Activated B cell treated with CpG ODN at 0.5 μM for 24 hours (primary cell): ENCODE results near the gene IFT80. TPM values are rescaled to one million over a fixed set of nuclear protein-coding genes. Genes with fewer than 3 reads are reported as not detected.

Experiments used
- ATAC-seq: fragments of 200-7000 bp; cut with Tn5 transposase; one replicate; pipeline ENCODE4 v1.10.0; 2021; ENCODE audit warnings: low read depth, mild to moderate bottlenecking, moderate library complexity
- CTCF ChIA-PET: fragments of 350-600 bp; sonication (Branson Sonifier 250); formaldehyde crosslinking; loops from one replicate; lab custom pipeline; 2021; ENCODE audit warnings: antibody characterized with exemption; lab: Charles Lee
- POLR2A ChIA-PET: fragments of 350-600 bp; sonication (Branson Sonifier 250); formaldehyde crosslinking; loops from one replicate; lab custom pipeline; 2021; ENCODE audit warnings: antibody characterized with exemption; lab: Charles Lee
- DNase-seq: peaks from one replicate; pipeline ENCODE4 v3.0.0; 2022
- H3K27ac Mint-ChIP-seq: one replicate; pipeline ENCODE4 v1.8.0; 2020; ENCODE audit warnings: mixed read lengths
- H3K27me3 Mint-ChIP-seq: one replicate; pipeline ENCODE4 v1.8.0; 2021; ENCODE audit warnings: mixed read lengths
- H3K36me3 Mint-ChIP-seq: one replicate; pipeline ENCODE4 v1.8.0; 2021; ENCODE audit warnings: low read depth, mixed read lengths
- H3K4me1 Mint-ChIP-seq: one replicate; pipeline ENCODE4 v1.8.0; 2021; ENCODE audit warnings: mixed read lengths
- H3K4me3 Mint-ChIP-seq: one replicate; pipeline ENCODE4 v1.8.0; 2020; ENCODE audit warnings: mild to moderate bottlenecking, mixed read lengths
- H3K9me3 Mint-ChIP-seq: one replicate; pipeline ENCODE4 v1.8.0; 2020; ENCODE audit warnings: mixed read lengths
- intact Hi-C: fragments of 100-400 bp; cut with micrococcal nuclease; formaldehyde crosslinking; loops from one replicate; pipeline ENCODE4 v1.15.1; 2024
- total RNA-seq: library from RNA; stranded (reverse); gene quantifications from 2 replicates; pipeline ENCODE4 v1.2.3, GENCODE V29; 2022
- TF ChIP-seq, protein P1 (sequence below): fragments of 200-600 bp; IDR thresholded peaks from one replicate; pipeline ENCODE4 v1.8.0; 2022; ENCODE audit warnings: antibody characterized with exemption, mild to moderate bottlenecking

The IFT80 gene
- total RNA-seq, 1 donor from 2014 or later: 26.7 TPM

DNA sequence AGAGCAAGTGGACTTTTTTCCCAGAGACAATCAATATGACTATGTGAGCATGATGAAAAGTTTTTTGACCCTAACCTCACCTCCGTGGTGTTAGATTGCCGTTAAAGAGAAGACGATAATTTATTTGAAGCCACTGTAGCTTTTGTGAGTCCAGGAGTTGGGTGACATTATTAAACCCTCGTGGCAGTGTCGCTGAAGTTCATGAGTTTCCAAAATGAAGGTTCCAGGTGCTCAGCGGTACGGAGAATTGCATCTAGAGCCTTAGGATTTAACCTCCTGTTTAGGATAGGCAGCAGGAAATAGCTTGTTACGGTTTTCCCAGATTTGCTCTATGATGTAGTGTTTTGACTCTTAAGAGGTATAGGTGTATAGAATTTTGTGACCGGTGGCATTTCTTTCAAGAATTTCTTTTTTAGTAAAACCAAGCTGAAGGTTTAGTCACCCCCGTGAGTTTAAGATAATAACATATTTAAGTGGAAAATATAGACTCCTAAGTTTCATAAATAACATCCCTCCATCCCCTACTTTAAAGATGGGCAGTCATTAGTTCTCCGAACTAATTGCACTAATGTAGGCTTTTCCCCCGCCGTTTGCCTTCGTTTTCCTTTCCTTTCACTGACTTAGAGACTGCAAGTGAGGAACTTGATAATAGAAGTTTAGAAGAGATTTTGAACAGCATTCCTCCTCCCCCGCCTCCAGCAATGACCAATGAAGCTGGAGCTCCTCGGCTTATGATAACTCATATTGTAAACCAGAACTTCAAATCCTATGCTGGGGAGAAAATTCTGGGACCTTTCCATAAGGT lies 2.5 kb upstream of the IFT80 start:
- ChIA-PET CTCF (interaction anchor here (2.4 kb wide), 1 partner anchor 14 kb away, joined by 6 read pairs; no protein-coding TSS in a partner anchor), POLR2A (interaction anchor here (1.1 kb wide), 1 partner anchor 48 kb away, joined by 5 read pairs; the partner anchor contains the start of gene TRIM59)
- peaks cover 47% of the 10 kb centered on the region for H3K4me1 Mint-ChIP-seq
- TF ChIP-seq, protein P1, sequence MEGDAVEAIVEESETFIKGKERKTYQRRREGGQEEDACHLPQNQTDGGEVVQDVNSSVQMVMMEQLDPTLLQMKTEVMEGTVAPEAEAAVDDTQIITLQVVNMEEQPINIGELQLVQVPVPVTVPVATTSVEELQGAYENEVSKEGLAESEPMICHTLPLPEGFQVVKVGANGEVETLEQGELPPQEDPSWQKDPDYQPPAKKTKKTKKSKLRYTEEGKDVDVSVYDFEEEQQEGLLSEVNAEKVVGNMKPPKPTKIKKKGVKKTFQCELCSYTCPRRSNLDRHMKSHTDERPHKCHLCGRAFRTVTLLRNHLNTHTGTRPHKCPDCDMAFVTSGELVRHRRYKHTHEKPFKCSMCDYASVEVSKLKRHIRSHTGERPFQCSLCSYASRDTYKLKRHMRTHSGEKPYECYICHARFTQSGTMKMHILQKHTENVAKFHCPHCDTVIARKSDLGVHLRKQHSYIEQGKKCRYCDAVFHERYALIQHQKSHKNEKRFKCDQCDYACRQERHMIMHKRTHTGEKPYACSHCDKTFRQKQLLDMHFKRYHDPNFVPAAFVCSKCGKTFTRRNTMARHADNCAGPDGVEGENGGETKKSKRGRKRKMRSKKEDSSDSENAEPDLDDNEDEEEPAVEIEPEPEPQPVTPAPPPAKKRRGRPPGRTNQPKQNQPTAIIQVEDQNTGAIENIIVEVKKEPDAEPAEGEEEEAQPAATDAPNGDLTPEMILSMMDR: no peak
- H3K4me3 Mint-ChIP-seq: peak overlapping the region; percentile 97
- H3K36me3 Mint-ChIP-seq: peaks cover 32% of the 10 kb centered on the region
- DNase-seq (no peak), ATAC-seq (no peak)
- no peaks in the 10 kb centered on the region for H3K9me3 Mint-ChIP-seq
- H3K27me3 Mint-ChIP-seq: peaks cover 2% of the 10 kb centered on the region
- intact Hi-C loops: loop anchor here (2.0 to 5.0 kb wide), 2 partner anchors 389 to 569 kb away; no protein-coding TSS in a partner anchor
- H3K27ac Mint-ChIP-seq: peak overlapping the region; percentile 27

DNA sequence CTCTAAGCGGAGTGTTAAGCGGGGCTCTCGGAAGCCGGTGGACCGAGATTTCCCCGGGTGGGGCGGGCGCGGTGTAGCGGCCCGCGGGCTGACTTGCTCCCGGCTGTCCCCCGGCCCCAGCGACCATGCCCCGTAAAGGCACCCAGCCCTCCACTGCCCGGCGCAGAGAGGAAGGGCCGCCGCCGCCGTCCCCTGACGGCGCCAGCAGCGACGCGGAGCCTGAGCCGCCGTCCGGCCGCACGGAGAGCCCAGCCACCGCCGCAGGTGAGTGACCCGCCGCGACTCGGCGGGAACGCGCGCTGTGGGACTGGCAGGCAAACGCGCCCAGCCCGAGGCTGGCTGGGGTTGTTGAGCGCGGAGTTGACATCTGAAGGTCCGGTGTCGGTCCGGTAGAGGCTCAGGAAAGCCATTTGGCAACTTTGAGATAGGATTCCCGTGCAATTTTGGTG lies 1.7 kb upstream of the IFT80 start:
- TF ChIP-seq, protein P1: no peak
- CTCF ChIA-PET: interaction anchor here (1.2 to 2.4 kb wide), 3 partner anchors 14 to 515 kb away, joined by 3 to 6 read pairs (median 3); partner anchors contain the start of gene TRIM59
- DNase-seq: peak; percentile 36
- Mint-ChIP-seq H3K4me3 (peak overlapping the region; percentile 97), H3K9me3 (no peaks in the 10 kb centered on the region), H3K27ac (peak overlapping the region; percentile 99), H3K36me3 (peaks cover 26% of the 10 kb centered on the region), H3K4me1 (peaks cover 47% of the 10 kb centered on the region), H3K27me3 (peaks cover 2% of the 10 kb centered on the region)
- intact Hi-C loops: loop anchor here (1.0 to 5.0 kb wide), 3 partner anchors 13 to 568 kb away; no protein-coding TSS in a partner anchor
- no peak for ATAC-seq
- POLR2A ChIA-PET: interaction anchor here (0.5 to 2.3 kb wide), 5 partner anchors 49 to 489 kb away, joined by 3 to 16 read pairs (median 4); partner anchors contain the start of gene TRIM59

DNA sequence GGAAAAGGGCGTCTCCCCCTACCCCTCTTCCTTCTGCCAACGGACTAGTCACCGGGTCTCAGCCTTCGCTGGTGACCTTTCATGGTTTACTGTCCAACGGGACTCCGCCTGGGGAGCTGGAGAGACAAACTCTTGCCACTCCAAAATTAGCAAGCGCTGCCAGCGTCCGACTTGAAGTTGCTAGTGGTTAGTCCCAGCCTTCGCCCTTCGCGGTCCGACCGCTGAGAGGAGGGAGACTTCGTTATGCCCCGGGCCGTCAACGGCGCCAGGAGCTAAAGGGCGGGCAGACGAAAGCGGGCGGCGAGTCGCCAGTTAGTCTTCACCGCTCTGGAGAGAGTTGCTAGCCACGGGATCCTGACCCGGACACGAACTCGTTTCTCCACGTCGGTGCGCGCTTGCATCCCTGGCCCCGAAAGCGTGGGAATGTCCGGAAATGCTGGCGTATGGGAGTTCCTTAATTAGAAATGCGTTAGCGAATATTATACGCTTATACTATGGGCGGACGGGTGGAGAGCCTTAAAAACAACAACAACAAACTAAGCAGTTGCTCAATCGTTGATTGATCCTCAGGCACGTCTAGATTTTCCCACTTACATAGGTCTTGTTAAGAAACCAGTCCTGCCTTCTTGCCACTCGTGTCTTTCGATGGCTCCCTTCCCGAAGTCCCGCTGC lies 1.1 kb upstream of the IFT80 start:
- peak overlapping the region; percentile 97 for H3K4me3 Mint-ChIP-seq
- peaks cover 2% of the 10 kb centered on the region for H3K27me3 Mint-ChIP-seq
- intact Hi-C loops: loop anchor here (1.0 to 5.0 kb wide), 3 partner anchors 13 to 568 kb away; no protein-coding TSS in a partner anchor
- H3K27ac Mint-ChIP-seq: peak overlapping the region; percentile 99
- TF ChIP-seq, protein P1: no peak
- peaks cover 25% of the 10 kb centered on the region for H3K36me3 Mint-ChIP-seq
- ChIA-PET CTCF (interaction anchor here (1.2 to 2.4 kb wide), 3 partner anchors 15 to 514 kb away, joined by 3 to 6 read pairs (median 3); partner anchors contain the start of gene TRIM59), POLR2A (interaction anchor here (0.5 to 2.3 kb wide), 6 partner anchors 8 to 489 kb away, joined by 3 to 16 read pairs (median 3); partner anchors contain the start of gene TRIM59)
- no peaks in the 10 kb centered on the region for H3K9me3 Mint-ChIP-seq
- no peak for ATAC-seq
- DNase-seq: no peak
- peaks cover 47% of the 10 kb centered on the region for H3K4me1 Mint-ChIP-seq

DNA sequence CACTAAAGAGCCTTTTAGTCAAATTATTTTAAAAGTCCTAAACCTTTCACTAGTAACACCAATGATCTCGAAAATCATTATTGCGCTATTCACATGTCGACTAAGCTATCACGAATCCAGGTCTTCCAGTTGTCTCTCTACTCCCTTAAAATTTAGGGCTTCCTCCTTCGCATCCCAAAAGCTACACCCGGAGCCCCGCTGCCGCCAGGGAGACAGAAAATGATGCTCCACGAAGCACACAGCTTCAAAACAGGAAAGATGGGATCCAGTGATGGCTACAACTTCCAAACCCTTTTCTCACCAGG lies 253 bp downstream of the IFT80 start:
- Mint-ChIP-seq H3K4me1 (peaks cover 42% of the 10 kb centered on the region), H3K9me3 (no peaks in the 10 kb centered on the region), H3K27ac (peak overlapping the region; percentile 99), H3K27me3 (peaks cover under 1% of the 10 kb centered on the region), H3K4me3 (peak overlapping the region; percentile 97), H3K36me3 (peaks cover 18% of the 10 kb centered on the region)
- no peak for DNase-seq
- ChIA-PET POLR2A (interaction anchor here (2.3 kb wide), 1 partner anchor 51 kb away, joined by 16 read pairs; the partner anchor contains the start of gene TRIM59), CTCF (no interaction called here)
- peak; percentile 2 for ATAC-seq
- intact Hi-C loops: loop anchor here (1.0 to 5.0 kb wide), 9 partner anchors 51 to 1754 kb away; partner anchors contain the start of genes C3orf80, GFM1, IL12A and KPNA4
- TF ChIP-seq, protein P1: no peak
